ENCODE measurements around the gene FCHSD2.

GRCh38 chr11:72821221-72821919 is 320.7 kb downstream of the FCHSD2 start:
- TF ChIP-seq CTCF (IDR thresholded peaks at IDR 0.05 in 8 of 11, conservative IDR thresholded peaks at IDR 0.05 in 3 of 11), result no peak
- TF ChIP-seq POLR2A (IDR thresholded peaks at IDR 0.05), result no peak
- TF ChIP-seq POLR2AphosphoS5 (IDR thresholded peaks at IDR 0.05), result peak in 1 of 3 donors; percentile 5
